Measurements from ENCODE around the gene CTTNBP2NL. TPM values are rescaled to one million over a fixed set of nuclear protein-coding genes. Genes with fewer than 3 reads are reported as not detected.

Gene CTTNBP2NL
- total RNA-seq, 4 donors from 2014 or later = 25.9 to 59.4 (median 49.3) TPM

DNA sequence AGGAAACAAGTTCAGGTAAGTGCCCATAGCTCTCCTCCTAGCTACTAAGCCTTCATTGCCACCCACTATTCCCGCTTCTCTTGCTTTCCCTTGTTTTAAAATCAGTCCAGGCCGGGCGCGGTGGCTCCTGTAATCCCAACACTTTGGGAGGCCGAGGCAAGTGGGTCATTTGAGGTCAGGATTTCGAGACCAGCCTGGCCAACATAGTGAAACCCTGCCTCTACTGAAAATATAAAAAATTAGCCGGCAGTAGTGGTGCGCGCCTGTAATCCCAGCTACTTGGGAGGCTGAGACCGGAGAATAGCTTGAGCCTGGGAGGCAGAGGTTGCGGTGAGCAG lies 4.4 kb upstream of the CTTNBP2NL start:
- WGBS = 90% methylated on average over 11 of the region's 11 CpGs
- Histone ChIP-seq H3K36me3 (no peaks in the 10 kb centered on the region), H3K27ac (peak overlapping the region; percentile 88), H3K9me3 (no peaks in the 10 kb centered on the region), H3K4me3 (peak overlapping the region; percentile 46), H3K27me3 (no peaks in the 10 kb centered on the region), H3K4me1 (peaks cover 54% of the 10 kb centered on the region)
- TF ChIP-seq POLR2AphosphoS5 (IDR thresholded peaks at IDR 0.05) (no peak), EP300 (IDR thresholded peaks at IDR 0.05) (no peak), POLR2A (IDR thresholded peaks at IDR 0.05) (no peak)
- TF ChIP-seq, protein P1, sequence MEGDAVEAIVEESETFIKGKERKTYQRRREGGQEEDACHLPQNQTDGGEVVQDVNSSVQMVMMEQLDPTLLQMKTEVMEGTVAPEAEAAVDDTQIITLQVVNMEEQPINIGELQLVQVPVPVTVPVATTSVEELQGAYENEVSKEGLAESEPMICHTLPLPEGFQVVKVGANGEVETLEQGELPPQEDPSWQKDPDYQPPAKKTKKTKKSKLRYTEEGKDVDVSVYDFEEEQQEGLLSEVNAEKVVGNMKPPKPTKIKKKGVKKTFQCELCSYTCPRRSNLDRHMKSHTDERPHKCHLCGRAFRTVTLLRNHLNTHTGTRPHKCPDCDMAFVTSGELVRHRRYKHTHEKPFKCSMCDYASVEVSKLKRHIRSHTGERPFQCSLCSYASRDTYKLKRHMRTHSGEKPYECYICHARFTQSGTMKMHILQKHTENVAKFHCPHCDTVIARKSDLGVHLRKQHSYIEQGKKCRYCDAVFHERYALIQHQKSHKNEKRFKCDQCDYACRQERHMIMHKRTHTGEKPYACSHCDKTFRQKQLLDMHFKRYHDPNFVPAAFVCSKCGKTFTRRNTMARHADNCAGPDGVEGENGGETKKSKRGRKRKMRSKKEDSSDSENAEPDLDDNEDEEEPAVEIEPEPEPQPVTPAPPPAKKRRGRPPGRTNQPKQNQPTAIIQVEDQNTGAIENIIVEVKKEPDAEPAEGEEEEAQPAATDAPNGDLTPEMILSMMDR (IDR thresholded peaks at IDR 0.05) = no peak
- DNase-seq (ENCODE audit: low spot score in 2 of 2) = peak in 1 of 2 donors; percentile 65

DNA sequence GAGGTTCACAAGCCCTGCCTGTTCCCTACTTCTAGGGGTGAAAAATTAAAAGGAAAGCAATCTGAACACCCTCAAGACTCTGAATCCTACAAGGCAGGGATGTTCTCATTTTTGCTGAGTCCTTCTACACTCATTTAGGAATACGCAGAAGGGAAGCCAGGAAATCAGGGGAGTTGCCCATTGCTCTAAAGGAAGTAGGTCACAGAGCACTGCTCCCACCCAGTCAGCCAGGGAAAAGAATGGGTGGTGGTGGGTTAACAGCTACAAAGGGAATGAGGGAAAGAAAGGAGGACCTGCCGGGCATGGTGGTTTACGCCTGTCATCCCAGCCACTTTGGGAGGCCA lies 2.4 kb upstream of the CTTNBP2NL start:
- peak in 1 of 2 donors; percentile 75 for DNase-seq (ENCODE audit: low spot score in 2 of 2)
- Histone ChIP-seq H3K9me3 (no peaks in the 10 kb centered on the region), H3K4me3 (peak overlapping the region; percentile 31), H3K4me1 (peaks cover 69% of the 10 kb centered on the region), H3K27ac (peak overlapping the region; percentile 98), H3K36me3 (no peaks in the 10 kb centered on the region), H3K27me3 (no peaks in the 10 kb centered on the region)
- 34% methylated on average over 3 of the region's 3 CpGs for WGBS
- no peak for TF ChIP-seq EP300 (IDR thresholded peaks at IDR 0.05)

DNA sequence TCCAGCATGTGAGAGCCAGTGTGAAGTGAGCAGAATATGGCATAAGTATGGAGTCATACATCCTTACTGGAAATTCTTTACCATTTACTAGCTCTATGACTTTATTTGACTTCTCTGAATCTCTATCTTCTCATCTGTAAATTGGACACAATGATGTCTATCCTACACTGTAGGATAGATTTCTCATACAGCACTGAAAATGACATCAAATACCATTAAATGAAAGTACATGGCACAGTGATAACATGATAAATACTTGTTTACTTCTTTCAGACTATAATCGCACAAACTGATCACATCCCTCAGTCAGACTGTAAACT lies 1.3 kb upstream of the CTTNBP2NL start:
- H3K4me1 ChIP-seq = peaks cover 76% of the 10 kb centered on the region
- H3K36me3 ChIP-seq = no peaks in the 10 kb centered on the region
- peak overlapping the region; percentile 31 for H3K4me3 ChIP-seq
- no peaks in the 10 kb centered on the region for H3K9me3 ChIP-seq
- 57% methylated on average over 1 of the region's 1 CpG for WGBS
- H3K27ac ChIP-seq = peak overlapping the region; percentile 98
- no peak for DNase-seq (ENCODE audit: low spot score in 2 of 2)
- TF ChIP-seq POLR2AphosphoS5 (IDR thresholded peaks at IDR 0.05) (no peak), POLR2A (IDR thresholded peaks at IDR 0.05) (no peak)
- no peaks in the 10 kb centered on the region for H3K27me3 ChIP-seq

DNA sequence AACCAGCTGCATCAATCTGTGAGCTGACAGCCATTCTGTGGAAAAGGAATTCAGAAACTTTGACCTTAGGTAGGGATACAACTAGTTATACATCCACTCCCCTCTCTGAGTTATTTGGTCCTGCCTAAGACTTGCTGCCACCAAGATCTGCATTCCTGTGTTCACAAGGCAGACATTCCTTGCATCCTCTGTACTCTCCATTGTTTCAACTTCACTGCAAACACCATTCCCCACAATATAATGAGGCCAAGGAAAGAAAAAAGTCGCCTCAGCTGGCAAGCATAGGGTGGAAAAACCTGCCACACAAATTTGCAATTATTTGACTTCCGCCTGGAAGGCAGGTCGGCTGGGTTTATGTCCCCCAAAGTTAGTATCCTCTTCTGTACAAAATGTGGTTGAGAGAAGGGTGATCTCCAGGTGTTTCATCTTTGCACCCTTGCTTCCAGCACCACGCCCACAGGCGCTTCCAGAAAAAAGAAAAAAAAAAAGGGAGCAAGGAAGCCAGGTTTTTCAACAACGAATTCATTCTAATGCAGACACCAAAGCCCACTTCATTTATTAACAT lies 676 bp upstream of the CTTNBP2NL start:
- WGBS = 13% methylated on average over 6 of the region's 6 CpGs
- Histone ChIP-seq H3K4me1 (peaks cover 80% of the 10 kb centered on the region), H3K9me3 (no peaks in the 10 kb centered on the region)

DNA sequence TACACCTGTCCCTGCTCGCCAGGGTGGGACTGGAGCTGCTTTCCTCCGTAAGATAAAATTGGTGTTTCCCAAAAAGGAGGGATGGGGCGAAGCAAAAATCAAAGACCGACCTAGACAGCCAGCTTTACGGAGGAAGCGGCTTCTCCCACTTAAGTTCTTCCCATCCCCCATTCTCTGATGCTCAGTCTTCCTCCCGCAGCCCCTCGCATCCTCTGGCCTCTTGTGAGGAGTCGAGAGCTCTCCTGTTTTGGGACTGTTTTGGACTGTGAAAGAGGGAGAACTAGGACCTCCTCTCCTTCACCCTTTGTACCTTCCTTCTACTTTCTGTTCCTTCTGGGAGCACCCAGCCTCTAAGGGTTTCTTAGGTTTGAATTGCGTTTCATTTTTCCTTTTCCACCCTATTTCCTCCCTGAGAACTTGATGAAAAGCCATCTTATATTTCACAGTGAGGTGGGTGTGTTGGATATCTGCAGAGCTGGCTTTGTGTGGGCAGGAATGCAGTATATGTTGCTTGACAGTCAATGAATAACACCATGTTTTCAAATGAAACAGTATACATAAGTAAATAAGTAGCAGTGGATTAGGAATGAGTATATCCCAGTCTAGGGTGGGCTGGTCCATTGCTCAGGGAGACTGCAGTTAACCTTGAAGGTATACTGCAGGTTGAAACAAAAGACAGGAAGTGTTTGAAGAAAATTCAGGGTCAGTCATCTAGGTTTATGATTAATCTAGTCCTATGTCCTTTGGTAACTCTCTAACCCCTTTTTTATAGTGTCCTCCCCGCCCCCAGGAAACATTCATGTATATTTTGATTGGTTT lies 848 bp downstream of the CTTNBP2NL start:
- Histone ChIP-seq H3K27ac (peak overlapping the region; percentile 98), H3K27me3 (no peaks in the 10 kb centered on the region), H3K4me3 (peak overlapping the region; percentile 82), H3K36me3 (no peaks in the 10 kb centered on the region), H3K4me1 (peaks cover 74% of the 10 kb centered on the region), H3K9me3 (no peaks in the 10 kb centered on the region)
- TF ChIP-seq POLR2A (IDR thresholded peaks at IDR 0.05) (no peak), POLR2AphosphoS5 (IDR thresholded peaks at IDR 0.05) (no peak), EP300 (IDR thresholded peaks at IDR 0.05) (no peak)
- TF ChIP-seq, protein P1 (IDR thresholded peaks at IDR 0.05) = no peak
- 6% methylated on average over 11 of the region's 11 CpGs for WGBS
- no peak for DNase-seq (ENCODE audit: low spot score in 2 of 2)

More for the DNA sequence above, 676 bp upstream of the CTTNBP2NL start:
- Histone ChIP-seq H3K4me3 (peak overlapping the region; percentile 82), H3K36me3 (no peaks in the 10 kb centered on the region), H3K27ac (peak overlapping the region; percentile 98), H3K27me3 (no peaks in the 10 kb centered on the region)
- no peak for DNase-seq (ENCODE audit: low spot score in 2 of 2)
- TF ChIP-seq POLR2AphosphoS5 (IDR thresholded peaks at IDR 0.05) (no peak), EP300 (IDR thresholded peaks at IDR 0.05) (no peak), POLR2A (IDR thresholded peaks at IDR 0.05) (no peak)
- TF ChIP-seq, protein P1 (IDR thresholded peaks at IDR 0.05) = no peak

DNA sequence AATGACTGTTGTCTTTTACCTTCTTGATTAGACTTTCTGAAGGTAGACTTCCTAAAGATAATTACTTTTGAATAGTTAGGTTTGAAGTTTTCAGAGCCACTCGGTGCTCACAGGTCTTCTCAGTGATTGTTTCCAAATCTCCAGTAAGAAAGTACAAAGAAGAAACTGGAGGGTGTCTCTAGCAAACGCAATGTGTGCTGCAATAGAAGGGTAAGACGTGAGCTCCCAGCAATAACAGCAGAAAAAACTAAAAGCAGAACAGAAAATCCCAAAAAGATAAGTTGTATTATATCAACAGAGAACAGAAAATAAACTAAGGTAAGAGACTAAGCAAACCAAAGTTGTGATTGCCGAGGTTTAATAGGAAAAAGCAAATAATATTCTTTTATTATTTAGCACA lies 1.8 kb downstream of the CTTNBP2NL start:
- DNase-seq (ENCODE audit: low spot score in 2 of 2) = no peak
- no peak overlapping the region for H3K27ac ChIP-seq
- H3K36me3 ChIP-seq = no peaks in the 10 kb centered on the region
- H3K4me3 ChIP-seq = peak overlapping the region; percentile 82
- WGBS = 40% methylated on average over 4 of the region's 4 CpGs
- no peaks in the 10 kb centered on the region for H3K9me3 ChIP-seq
- peaks cover 73% of the 10 kb centered on the region for H3K4me1 ChIP-seq
- TF ChIP-seq POLR2A (IDR thresholded peaks at IDR 0.05) (no peak), POLR2AphosphoS5 (IDR thresholded peaks at IDR 0.05) (no peak), EP300 (IDR thresholded peaks at IDR 0.05) (no peak)
- TF ChIP-seq, protein P1 (IDR thresholded peaks at IDR 0.05) = no peak
- H3K27me3 ChIP-seq = no peaks in the 10 kb centered on the region

Data from suprapubic skin (tissue), 4 donors.